Measurements from ENCODE around the gene RARB.

RARB gene

GRCh38 chr3:25619382-25619781, 191.3 kb downstream of the RARB start:
- no peak for DNase-seq

DNA sequence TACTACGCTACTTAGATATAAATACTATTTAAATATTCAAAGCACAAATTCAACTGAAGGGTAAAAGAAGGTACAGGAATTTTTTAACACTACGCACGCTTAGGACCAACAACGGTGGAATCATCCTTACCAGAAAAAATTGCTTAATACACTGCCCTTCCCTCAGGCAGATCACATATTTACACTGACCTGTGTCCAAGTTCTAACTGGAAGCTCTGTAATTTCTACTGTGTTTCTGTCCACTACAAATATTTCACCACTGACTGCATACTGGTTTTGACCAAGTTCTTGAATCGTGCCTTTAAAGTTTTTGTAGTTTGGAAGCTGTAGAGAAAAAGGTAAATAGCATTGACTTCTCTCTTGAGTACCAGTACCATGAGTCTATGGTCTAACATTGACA, 192.4 kb downstream of the RARB start:
- DNase-seq, result no peak

DNA sequence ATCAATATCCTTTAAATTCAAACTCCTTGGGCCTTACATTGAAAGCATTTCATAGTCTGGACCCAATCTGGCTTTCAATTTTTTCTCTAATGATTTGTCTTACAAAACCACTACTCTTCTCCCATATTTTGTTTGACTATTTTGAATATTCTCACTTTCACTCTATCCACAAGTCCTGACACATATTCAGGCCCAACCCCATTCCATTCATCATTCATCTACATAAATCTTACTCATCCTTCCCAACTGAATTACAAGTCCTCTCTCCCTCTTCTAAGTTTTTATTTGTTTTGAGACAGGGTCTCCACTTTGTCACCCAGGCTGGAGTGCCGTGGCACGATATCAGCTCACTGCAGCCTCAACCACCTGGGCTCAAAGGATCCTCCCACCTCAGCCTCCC, 193.0 kb downstream of the RARB start:
- no peak for DNase-seq

- no peak for DNase-seq
Observed at GRCh38 chr3:25631989-25632388, 203.9 kb downstream of the RARB start.

DNA sequence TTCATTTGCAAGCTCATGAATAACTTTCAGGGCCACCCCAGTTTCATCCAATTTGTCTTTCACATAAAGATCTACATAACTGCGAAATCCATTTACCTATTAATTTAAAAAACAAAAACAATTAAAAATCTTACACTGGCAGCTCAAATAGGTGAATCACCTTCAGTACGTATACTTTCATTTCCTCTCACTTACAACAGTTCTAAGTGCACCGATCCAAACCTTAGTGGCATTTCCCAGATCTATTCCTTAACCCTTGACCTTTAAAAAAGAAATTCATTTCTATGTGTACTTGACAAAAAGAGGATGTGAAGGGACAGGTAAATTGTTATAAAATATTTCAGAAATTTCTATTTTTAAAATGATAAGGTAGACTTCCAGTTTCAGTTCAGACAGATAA, 205.9 kb downstream of the RARB start:
- DNase-seq, result no peak

GRCh38 chr3:25635038-25635437, 207.0 kb downstream of the RARB start:
- no peak for DNase-seq
